GM12873 (cell line): ENCODE measurements around the gene RALGAPA2.

Experiments used
- CTCF ChIP-seq: IDR thresholded peaks from 2 replicates; pipeline ENCODE4 v1.5.1; 2012; ENCODE audit warnings: low read depth, mild to moderate bottlenecking, moderate library complexity, low read length, control low read depth; ENCODE audit not compliant: insufficient read depth; ENCODE audit errors: missing control alignments

The RALGAPA2 gene

DNA sequence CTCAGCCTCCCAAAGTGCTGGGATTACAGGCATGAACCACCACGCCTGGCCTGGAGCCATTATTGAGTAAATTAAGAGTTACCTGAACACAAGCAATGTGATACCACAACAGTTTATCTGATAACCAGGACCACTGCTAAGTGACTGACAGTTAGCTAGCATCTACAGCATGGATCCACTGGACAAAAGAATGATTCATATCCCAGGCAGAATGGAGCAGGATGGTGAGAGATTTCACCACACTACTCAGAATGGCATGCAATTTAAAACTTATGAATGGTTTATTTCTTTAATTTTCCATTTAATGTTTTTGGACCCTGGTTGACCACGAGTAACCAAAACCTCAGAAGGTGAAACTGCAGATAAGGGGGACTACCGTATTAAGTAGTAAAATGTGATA is 48.6 kb downstream of the RALGAPA2 start:
- no peak for TF ChIP-seq CTCF

DNA sequence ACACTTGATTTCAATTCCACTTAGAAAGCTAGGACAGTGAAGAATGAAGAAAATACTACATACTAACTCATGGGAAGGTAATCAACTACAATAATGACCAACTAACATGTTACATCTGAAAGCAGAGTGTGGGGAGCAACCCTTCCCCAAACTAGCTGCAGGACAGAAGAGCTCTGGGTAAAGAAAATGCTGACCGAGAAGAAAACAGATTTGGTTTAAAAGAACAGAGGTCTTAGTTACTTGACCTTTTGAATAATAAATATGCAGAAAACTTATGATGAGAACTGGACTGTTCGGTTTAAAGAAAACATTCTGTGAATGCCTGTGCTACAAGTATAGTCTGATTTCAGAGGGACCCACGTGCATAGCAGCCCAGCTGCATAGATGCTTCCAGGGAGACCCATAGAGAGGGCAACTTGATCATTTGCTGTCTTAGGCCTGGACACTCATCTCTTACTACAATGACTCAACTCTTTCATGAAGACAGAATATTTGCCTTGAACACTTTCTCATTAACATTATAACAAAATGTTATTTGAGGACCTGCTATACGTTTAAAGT is 53.5 kb downstream of the RALGAPA2 start:
- TF ChIP-seq CTCF = no peak

DNA sequence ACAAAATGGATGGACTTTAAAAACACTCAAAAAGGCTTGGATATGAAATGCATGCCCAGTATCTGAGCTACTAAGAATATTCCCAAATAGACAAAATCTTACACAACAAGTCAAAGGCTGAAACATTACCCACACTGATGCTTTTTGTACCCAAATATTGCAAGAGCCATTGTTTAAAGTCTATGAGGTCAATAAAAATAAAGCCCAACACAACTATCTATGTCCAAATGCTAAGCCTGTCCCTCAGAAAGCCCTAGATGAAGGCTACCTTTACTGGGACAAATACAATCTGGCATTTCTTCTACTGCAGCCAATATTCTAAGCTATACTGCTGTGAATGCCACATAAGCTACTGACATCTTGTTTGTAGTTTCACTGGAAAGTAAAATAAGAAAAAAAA is 54.3 kb downstream of the RALGAPA2 start:
- no peak for TF ChIP-seq CTCF

- TF ChIP-seq CTCF = no peak
Observed at GRCh38 chr20:20657092-20657491, 55.4 kb downstream of the RALGAPA2 start.

DNA sequence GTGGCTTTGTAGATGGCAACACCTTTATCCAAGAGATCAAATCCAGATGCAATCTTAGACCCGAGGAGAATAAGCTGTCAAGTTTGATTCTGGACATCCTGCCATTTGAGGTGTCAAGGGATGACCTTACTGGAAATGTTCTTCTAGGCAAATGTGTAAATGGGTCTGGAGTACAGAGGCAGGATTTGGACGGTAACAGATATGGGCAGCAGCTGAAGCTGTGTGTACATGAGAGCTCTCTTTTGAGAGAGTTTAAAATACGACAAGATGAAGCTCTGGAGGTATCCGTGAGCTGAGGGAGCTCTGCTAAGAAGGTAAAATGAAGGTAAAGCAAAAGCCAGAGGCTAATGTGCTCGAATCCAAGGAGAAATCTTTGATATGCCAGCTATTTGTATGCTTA is 56.6 kb downstream of the RALGAPA2 start:
- no peak for TF ChIP-seq CTCF

- no peak for TF ChIP-seq CTCF
Observed at GRCh38 chr20:20649945-20650344, 62.5 kb downstream of the RALGAPA2 start.

DNA sequence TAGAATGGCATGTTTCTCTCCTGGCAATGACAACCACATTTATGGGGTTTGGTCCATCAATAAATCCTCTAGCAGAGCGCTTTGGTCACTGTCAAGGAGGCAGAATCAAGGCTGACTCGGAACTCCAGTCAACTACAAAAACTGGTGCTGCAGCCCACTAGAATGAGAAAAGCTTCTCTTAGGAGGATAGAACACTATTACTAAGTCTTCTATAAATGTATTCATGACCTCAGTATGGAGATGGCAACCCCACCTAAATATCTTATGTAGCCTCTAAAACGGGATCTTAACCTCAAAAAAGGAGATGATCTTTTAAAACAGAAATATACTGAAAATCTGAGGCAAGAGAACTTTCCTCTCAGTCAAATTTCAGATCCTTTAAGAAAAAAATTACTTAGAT is 68.5 kb downstream of the RALGAPA2 start:
- TF ChIP-seq CTCF = no peak
